Activated CD8-positive, alpha-beta memory T cell treated with anti-CD3 and anti-CD28 coated beads for 48 hours (primary cell): ENCODE results near the gene TAF8.
A peak's percentile ranks its signal among the peaks of the same experiment; 100 is the strongest.
"Not testable (repeated sequence)": the region's sequence is repeated elsewhere in the genome, so short reads cannot be mapped to it uniquely, and the experiment has no call there.

Experiments
- DNase-seq, 3 experiments: peaks; one replicate each; pipeline ENCODE4 v3.0.0-alpha.2; 2020; ENCODE audit warnings: low read depth in 2 of 3, low spot score in 2 of 3

Gene TAF8

DNA sequence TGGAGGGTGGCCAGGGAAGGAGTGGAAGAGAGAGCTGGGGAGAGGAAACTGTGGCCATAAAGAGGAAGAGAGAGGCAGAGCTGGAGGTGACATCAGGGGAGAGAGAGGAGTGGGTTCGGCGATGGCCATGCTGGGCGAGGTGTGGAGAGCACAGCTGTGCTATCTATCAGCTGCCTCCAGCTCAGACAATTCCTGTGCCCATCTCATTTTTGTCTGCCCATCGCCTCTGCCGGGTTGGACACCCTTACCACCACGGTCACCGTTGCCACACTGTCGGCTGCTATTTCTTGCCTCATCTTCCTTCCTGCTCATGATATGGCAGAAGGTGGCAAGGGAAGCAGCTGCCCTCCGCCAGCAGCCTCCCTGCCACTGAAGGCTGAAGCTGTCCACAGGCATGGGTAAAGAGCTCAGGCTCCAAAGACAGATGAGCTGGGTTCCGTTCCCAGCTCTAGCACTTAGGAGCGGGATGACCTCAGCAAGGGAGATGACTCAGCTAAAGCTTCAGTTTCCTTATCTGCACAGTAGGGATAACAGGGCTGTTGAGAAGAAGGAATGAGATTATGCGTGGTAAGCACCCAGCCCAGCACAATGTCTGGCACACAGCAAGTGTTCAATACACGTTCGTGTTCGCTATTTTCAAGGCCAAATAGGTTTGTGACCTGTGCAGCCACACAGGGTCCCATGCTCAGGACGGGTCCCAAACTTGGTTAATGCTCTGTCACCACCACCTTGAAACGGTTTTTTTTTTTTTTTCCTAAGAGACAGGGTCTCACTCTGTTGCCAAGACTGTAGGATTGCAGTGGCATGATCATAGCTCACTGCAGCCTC, 21.9 kb upstream of the TAF8 start:
- no peak for DNase-seq

DNA sequence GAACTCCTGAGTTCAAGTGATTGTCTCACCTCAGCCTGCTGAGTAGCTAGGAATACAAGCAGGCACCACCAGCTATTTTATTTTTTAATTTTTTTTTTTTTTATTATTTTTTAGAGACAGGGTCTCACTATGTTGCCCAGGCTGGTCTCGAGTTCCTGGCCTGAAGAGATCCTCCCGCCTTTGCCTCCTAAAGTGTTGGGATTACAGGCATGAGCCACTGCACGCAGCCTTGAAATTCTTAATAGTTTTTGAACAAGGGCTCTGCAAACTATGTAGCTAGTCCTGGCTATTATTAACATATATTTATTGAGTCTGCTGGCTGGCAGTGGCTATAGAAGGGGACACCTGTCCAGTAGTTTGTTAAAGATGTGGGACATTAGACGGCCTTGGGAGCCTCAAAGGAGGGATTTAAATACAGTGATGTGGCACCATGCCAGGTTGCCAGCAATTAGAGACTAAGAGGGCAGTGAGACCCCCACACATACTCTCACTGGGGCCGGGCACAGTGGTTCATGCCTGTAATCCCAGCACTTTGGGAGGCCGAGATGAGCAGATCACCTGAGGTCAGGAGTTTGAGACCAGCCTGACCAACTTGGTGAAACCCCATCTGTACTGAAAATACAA, 21.1 kb upstream of the TAF8 start:
- DNase-seq: no peak

DNA sequence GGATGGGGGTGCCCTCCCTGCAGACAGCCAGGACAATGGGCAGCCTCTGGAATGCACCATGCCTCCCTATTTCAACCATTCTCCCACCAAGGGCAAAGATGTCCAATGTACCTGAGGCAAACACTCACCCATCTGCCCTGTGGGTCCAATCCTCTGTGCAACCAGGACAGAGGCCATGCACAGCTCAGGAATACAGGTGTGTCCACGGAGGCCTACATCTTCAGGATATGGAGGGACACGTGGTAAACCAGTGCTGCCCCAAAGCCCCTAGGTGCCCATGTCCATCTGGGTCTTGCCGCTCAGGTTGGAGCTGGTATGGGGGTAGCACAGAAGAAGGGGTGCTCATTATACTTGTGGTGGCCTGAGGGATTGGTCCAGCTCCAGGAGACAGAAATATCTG, 20.4 kb upstream of the TAF8 start:
- DNase-seq: no peak

DNA sequence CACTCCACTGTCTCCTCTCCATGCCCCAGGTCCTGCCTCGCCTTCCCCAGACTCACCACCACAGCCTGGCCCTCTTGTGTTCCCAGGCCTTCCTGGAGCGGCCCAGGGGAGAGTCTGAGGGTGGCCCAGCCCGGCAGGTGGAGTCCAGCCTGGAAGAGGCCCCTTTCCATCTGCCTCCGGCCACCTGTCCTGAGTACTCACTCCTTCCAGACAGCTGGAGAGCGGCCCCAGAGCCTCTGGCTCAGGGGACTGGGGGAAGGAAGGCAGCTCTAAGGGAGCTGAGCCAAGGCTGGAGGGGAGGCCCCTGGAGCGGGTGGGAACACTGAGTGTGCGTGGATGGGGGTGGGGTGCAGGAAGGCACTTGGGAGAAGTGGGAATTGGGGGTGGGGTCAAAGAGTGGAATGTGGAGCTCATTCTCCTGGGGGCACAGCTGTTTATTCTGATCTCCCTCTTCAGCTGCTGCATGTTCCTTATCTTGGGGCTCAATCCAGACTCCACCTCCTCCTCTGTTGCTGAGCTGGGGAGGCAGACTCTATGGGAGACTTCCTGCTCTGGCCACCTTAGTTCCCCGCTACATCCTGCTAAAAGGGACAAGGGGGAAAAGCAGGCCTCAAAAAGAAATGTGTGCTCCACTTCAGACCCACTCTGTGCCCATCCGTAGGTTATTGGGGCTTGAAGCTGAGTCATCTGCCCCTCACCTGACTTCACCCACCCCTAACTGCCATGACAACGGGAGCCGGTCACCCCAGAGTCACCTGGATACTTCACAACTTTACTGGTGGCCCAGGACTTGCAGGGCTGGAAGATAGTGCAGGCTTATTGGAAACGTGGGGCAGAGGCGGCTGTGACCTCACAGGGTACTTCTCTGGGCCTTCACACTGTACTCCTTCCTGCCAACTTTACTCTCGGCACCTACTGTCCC, 19.5 kb upstream of the TAF8 start:
- DNase-seq: no peak

DNA sequence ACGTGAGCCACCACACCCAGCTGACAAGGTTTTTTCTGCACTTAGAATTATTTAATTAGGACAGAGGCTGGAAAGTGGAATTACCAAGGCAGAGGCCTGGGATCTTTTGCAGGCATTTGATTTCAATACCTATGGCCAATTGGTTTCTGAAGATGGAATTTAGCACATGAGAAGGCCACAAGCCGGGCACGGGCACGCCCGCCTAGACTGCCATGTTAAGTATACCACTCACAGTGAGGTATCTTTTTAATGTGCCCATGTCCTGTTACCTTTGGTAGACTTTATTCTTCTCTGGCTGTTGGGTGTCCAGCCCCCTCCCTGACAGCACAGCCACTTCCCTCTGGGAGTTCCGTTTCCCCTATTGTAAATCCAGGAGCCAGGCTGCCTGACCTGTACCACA, 18.0 kb upstream of the TAF8 start:
- DNase-seq: no peak

DNA sequence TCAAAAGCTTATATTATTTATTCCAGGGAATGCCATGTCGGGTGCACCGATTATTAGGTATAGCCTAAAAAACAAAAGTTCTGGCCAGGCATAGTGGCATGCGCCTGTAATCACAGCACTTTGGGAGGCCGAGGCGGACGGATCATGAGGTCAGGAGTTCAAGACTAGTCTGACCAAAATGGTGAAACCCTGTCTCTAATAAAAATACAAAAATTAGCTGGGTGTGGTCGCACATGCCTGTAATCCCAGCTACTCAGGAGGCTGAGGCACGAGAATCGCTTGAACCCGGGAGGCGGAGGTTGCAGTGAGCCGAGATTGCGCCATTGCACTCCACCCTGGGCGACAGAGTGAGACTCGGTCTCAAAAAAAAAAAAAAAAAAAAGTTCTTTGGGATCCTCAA, 12.7 kb upstream of the TAF8 start:
- not testable (repeated sequence) for DNase-seq

DNA sequence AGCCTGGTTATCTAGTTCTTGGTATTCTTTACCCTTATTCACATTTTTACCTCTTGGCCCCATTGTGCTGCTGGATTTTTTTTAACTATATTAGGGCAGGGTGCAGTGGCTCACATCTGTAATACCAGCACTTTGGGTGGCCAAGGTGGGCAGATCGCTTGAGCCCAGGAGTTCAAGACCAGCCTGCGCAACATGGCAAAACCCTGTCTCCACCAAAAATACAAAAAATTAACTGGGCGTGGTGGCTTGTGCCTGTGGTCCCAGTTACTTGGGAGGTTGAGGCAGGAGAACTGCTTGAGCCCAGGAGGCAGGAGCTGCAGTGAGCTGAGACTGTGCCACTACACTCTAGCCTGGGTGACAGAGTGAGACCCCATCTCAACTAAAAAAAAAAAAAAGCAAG, 12.2 kb upstream of the TAF8 start:
- DNase-seq: no peak

DNA sequence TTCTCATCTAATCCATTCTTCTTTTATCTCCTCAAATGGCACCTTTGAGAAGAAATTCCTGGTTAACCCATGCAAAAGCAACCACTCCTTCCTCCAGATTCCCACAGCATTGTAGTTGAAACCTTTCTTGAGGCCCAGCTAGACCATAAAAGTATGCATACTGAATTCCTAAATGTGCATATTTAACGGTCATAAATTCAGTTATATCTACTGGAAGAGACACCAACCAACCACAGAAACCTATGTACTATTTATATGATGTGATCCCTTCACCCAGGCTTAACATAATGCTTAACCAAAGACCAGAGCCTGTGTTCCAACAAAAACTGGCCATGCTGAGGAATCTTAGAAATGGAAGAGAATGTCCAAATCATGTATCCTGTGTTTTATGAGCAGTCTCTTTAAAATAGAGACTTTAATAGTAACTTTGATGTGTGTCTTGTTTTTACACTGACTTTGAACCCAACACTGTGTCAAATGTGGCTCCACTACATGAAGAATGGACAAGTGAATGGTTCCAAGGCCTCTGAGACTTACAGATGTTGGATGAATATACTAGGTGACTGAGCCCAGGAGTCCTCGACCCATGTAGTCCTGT, 11.4 kb upstream of the TAF8 start:
- no peak for DNase-seq

DNA sequence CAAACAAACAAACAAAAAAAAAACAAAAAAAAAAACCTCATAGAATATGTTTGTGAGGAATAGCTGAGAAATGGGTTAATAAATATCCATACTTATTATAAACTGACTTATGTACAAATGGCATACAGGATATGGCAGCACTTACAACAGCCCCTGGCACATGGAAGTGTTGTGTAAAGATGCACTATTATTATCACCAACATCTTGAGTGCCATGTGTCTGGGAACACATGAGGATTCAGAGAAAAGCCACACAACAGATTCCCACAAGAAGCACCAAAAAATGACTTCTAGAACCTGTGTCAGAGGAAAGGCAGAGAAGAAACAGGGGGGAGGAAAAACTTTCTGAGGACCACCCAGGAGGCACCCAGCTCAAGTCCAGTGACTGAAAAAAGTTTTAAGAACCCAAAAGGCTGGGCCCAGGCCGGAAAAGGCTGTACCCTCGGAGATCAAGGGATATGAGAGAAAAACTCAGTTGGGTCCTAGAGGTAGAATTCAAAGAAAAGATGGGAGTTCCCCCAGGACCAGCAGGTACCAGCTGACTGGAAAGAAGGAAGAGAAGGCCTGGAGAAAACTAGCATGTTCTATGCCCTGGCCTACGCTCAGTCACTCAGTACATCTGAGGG, 9.4 kb upstream of the TAF8 start:
- no peak for DNase-seq

DNA sequence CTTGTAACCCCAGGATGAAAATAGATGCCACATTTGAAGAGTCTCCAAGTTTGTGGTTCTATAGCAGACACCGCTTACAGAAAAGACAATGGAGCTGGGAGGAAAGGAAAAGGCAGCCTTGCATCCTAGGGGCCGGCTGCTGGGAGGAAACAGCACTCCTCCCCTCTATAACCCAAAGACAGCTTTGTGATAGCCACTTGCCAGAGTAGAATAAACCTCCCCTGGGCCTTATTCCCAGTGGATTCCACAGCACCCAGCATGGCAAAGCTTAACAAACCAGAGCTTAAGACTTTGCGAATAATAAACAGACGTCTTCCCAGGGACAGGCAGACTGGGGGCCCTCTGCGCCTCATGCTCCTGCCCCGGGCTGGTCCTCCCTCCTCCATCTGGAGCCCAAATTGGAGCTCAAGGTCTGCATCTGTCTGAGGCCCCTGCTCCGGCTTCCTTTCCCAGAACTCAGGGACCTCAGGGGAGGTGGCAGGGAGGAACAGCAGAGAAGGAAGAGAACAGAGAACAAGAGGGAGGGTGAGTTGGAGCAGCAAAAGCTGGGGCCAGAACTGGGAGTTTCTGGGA, 8.8 kb upstream of the TAF8 start:
- no peak for DNase-seq

DNA sequence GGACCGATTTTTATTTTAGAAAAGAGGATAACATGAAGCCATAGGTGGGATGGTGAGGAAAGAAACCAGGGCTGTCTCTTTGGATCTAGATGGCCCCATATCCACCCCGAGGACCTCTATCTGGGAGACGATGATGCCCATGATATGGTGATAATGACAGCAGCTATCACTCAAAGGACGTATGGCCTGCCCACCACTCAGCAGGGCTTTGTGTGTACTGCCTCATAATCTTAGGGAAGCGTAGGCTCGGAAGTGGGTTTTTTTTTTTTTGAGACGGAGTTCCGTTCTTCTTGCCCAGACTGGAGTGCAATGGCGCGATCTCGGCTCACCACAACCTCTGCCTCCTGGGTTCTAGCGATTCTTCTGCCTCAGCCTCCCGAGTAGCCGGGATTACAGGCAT, 8.2 kb upstream of the TAF8 start:
- no peak for DNase-seq

DNA sequence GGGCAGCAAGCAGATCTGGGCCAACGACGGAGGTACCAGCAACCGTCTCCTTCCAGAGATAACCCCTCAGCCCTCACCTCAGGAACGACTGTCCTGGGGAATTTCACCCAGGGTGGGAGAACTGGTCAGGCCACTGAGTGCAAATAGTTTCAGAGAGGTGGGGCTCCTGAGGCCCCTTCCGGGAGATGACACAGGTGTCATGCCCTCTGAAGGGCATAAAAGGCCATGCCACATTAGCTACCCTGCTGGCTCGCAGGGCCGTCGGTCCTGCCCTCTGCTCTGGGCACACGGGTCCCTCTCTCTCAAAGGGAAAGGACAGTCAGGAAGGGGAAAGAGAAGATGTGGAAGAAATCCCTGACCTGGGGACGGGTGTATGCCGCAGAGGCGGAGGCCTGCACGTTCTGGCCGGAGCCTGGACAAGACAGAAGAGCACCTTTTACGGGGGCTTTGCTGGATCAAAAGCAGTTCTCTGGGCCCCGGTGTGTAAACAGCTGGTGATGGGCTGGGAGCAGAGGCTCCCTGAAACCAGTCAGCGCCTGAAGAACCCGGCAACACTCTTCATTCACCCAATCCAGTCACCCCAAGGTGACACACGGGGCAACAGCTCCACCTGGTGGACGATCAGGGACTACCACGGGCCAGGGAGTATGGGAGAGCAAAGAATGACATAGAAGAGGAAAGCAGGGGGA, 6.4 kb upstream of the TAF8 start:
- DNase-seq: peak; percentile 74 to 98 (median 97)

DNA sequence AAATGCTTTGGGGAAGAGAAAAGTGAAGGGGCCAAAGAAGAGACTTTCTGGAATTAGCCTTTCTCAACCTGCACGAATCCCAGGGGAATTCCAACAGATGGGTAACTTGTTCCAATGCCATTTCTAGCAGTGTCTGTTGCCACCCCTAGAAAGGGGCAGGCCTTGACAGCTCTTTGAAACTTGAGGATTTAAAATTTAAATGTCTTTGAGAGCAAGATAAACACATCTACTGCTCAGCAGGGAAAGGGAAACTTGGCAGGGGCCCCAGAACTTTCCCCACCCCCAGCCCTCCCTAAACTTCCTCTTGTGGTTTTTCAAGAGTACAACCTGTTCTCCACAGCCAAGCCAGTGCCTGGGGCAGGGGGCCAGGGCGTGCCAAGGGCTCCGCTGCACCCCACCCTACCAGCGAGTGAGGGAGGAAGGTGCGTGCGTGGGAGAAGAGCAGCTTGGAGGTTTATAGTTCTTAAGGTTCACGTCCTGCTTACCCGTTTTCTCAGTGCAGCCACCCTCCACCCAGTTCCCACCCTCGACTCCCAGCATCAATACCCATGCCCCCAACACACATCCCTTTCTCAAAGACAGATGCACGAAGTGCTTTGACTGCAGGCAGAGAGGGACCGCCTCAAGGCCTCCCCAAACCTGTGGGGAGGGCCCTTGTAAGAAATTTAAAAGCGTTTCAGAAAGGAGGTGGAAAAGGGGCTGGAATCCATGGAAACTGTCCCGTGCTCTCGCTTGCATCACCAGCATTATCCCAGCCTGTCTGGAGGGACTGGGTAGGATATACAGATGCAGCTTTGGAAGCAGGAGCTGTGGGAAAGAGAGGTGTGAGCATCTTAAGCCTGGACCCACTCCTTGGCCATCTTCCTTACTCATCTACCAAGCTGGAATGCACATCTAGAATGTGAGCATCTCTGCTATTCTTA, 4.5 kb upstream of the TAF8 start:
- DNase-seq: peak in 1 of 3 experiments; percentile 53

DNA sequence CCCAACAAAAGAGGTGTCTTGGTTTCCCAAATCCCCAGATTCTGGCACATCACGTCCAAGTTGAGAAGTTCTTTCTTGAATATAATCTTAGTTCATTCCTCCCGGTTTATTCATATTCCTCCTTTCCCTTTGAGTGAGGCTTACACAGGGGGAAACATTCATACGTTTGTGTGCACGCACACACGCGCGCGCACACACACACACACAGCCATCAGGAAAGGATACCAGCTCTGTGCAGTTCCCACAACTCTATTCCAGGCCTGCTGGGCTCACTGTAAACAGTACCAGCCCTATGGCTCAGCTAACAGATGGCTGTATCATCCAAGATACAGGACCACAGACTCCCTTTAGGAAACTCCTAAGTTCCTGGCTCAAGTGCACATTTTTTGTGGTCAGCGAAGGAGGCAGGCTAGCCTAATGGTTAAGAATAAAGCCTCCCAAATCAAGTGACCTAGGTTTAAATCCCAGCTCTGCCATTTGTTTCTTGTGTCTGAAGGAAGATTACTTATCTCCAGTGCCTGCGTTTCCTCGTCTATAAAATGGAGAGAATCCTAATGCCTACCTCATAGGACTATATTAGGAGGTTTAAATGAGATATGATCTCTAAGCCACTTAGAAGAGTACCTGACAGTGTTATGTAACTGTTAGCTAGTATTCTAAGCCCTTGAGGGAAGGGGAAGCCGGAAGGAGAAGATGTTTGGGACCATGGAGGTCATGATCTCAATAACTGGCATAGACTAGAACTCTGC, 3.7 kb upstream of the TAF8 start:
- DNase-seq: no peak

DNA sequence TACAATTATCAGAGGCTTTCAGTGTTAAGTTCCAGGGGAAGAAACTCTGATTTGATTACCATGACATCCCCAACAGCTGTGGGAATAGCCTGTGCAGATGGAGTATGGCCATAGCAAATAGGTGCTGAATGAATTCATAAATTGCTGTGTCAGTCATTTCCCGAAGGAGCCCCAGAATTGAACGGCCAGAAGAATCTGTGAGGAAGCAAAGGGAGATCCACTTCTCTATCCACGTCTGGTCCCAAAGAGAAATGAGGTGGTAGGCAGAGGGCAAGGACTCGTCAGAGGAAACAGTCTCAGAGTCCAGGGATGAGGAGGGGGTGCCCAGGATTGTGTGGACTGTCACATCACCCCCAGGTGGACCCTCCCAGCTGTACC, 3.1 kb upstream of the TAF8 start:
- DNase-seq: no peak

DNA sequence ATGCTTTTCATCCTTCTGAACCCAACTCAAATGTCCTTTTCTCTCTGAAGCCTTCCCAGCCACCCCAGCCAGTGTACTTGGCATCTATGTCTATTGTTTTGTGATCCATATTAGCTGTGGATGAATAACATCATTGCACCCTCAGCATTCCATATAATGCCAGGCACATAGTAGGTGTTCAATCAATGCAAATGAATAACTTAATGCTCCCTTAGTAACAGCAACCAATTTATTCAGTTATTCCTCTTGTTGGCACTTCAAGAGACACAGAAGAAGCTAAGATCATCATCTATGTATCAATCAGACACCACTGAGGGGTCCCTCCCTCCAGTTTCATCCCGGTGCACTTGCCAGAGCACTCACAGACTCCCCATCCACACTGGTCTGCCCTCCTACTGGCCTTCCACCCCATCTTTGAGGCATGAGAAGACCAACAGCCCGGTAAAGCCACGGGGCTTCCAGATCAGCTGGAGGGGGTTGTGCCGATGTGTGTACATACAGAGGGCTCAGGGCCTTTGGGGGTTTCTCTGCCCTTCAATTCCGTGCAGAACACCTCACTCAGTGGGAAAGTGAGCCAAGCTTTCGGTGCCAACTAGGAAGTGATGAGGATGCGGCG, 2.4 kb upstream of the TAF8 start:
- no peak for DNase-seq

DNA sequence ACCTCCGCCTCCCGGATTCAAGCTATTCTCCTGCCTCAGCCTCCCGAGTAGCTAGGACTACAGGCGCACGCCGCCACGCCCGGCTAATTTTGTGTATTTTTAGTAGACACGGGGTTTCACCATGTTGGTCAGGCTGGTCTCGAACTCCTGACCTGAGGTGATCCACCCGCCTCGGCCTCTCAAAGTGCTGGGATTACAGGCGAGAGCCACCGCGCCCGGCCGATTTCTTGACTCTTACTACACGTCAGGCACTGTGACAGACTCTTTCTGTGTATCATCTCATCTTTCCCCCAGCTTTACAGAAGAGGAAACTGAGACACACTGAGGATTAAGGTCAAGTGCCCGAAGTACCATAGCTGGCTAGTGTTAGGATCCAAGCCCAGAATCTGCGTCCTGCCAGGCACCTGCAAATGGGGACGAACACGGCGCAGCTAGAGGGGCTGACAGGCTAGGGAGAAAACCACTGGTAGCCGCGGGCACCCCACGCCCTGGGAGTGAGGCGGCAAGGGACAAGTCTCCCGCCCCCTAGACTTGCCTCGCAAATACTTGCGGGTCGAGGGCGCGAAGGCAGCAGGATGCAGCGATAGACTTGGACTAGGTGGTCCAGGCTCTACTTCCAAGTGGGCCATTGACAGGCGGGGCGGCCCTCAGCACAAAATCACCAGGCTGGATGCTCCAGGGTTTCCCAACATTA, 1.1 kb upstream of the TAF8 start:
- no peak for DNase-seq
